ENCODE results near the gene LINGO3. TPM values are rescaled to one million over a fixed set of nuclear protein-coding genes. Genes with fewer than 3 reads are reported as not detected.

LINGO3 gene
- total RNA-seq, 1 donor from 2014 or later, result not detected

GRCh38 chr19:2307518-2308012, 389 bp downstream of the LINGO3 start:
- no peak for DNase-seq (ENCODE audit: low spot score)

GRCh38 chr19:2306971-2307370, 983 bp downstream of the LINGO3 start:
- DNase-seq (ENCODE audit: low spot score), result no peak

DNA sequence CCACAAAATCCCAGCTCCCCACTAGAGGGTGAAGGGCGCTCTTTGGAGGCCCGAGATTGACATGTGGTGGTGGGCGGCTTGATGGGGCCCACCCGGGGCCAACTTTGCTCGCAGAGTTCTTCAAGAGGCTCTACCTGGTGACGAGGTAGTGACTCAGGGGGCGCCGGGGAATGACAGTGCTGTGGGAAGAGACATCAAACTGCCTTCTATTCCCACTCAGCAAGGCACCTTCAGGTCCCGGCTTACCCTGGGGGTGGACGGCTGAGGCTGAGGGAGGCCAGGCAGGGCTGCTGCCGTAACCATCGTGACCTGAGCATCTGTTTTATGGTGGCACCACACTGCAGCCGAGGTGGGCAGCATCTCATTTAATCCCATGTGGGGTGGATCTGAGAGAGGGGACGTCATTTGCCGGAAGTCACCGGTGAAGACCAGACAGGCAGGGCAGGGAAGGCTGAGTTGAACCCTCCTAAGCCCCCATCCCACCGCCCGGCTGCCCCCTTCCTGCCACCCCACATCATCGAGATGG, 1.6 kb downstream of the LINGO3 start:
- no peak for DNase-seq (ENCODE audit: low spot score)

DNA sequence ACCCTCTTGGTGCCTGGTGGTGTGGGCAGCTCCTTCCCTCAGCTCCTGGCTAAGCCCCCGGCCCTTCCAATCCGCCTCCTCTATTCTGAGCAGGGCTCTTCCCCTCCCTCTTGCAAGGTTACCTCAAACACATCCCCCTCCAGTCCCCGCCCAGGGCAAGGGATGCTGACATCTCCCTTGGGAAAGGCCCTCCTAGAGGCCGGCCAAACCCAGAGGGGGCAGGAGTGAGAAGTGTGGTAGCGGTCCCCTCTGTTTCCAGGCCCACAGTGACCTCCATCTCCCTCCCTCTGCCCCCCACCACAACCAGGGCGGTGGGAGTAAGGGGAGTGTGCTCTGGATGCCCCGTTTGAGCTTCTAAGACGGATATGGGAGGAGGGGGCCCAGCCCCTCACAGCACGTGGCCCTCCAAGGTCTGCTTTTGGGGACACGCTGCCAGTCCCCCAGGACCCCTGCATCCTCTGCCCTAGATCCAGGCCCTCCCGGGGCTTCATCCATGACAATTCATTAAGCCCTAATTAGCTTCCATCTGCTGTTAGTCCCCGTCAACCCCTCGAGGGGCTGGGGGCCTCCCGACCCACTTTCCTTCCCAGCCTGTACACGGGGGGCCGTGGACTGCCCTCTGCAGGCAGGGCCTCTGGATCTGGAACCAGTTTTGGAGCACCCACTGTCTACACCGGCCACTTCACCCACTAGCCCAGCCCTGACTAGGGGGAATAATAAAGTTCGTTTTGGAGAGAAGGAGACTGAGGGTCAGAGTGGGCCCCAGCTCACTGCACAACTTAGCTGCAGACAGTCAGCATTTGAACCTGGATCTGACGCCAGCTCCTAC, 2.3 kb downstream of the LINGO3 start:
- DNase-seq (ENCODE audit: low spot score), result no peak

DNA sequence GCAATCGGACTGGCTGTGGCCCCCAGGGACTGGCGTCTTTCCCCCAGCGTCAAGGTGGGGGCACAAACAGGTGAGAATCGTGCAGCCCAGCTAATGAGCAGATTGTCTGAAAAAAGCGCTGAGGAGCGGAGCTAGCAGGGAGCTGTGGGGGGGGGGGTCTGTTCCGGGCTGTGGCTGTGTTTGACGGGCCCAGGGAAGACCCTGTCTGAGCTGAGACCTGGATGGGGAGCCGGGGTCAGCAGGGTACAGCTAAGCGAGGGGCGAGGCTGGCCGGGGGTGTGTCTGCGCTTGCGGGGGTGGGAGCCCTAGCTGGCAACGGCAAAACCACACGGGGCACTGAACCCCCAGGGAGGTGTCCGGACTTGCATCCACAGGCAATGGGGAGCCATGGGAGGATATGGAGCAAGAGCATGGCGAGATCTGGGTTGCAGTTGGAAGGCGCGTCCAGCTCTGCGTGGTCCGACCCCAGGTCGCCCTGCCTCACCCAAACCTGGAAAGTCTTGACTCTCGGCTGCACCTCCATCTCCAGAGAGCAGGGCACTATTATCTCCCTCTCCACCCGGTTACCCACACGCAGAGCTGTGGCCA, 4.6 kb downstream of the LINGO3 start:
- no peak for DNase-seq (ENCODE audit: low spot score)

DNA sequence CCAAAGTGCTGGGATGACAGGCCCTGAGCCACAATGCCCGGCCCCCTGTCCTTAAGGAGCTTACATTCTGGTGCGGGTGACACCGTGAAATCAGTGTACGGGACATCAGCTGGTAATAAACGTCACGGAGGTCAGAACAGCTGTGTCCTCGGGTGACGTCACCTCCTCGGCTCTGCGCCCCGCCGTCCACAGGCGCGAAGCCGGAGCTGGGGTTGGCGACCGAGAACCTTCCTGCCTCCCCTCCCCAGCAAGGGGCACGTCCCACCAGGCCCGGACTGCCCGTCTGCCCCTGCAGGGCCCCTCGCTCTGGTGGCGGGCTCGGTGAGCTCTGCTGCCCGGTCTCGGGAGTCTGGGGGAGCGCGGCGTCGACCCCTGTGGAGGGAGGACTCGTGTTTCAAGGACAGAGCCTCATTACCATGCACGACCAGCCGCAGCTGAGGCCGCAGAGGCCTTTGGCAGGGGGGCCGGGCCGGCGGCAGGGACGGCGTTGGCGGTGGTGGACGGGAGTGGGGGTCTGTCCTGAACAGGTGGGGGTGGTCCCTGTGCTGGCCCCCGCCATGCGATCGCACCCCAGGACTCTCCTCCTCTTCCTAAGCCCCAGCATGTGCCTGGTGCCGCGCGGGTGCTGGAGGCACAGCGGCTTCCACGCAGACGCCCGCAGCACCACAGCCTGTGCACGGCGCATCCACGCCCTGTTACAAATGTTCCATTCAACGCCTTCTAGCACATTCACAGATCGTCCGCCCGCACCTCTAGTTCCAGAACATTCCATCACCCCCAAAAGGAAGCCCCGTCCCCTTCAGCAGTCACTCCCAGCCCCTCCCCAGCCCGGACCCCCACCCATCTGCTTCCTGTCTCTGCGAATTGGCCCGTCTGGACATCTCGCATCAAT, 5.4 kb downstream of the LINGO3 start:
- DNase-seq (ENCODE audit: low spot score), result no peak

DNA sequence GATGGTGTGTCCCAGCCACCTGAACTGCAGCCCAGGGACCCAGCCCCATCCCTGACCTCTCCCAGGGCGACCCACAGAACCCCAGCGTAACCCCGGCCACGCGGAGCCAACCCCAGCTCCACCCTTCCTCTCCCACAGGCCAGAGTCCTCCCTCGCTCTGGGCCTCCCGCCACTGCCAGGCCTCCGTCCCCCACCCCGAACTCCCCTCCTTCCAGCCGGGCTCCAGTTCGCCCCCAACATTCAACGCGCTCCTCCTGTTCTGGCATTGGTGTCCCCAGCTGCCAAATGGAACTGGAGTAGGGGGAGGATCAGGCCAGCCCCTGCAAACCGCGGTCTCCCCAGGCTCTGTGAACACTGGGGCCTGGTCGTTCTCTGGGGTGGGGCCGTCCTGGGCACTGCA, 7.4 kb downstream of the LINGO3 start:
- no peak for DNase-seq (ENCODE audit: low spot score)

- DNase-seq (ENCODE audit: low spot score), result no peak
Measured at GRCh38 chr19:2296141-2296540, 11.8 kb downstream of the LINGO3 start.

- DNase-seq (ENCODE audit: low spot score), result peak; percentile 70
Measured at GRCh38 chr19:2294687-2295335, 13.1 kb downstream of the LINGO3 start.

DNA sequence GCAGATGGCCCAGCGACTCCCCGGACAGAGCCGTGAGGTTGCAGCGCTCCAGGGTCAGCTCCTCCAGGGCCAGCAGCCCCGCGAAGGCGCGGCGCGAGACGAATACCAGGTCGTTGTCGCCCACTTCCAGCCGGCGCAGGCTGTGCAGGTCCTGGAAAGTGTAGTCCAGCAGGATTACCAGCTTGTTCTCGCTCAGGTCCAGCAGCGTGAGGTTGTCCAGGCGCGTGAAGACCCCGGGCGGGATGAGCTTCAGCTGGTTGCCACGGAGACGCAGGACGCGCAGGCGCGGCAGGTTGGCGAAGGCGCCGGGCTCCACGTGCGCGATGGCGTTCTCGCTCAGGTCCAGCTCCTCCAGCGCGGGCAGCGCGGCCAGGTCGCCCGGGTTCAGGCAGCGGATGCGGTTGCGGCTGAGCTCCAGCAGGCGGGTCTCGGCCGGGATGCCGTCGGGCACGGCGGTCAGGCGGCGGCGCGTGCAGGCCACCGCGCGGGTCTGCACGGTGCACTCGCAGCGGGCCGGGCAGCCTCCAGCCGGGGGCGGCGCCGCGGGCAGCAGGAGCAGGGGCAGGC, 16.7 kb downstream of the LINGO3 start:
- DNase-seq (ENCODE audit: low spot score), result no peak

DNA sequence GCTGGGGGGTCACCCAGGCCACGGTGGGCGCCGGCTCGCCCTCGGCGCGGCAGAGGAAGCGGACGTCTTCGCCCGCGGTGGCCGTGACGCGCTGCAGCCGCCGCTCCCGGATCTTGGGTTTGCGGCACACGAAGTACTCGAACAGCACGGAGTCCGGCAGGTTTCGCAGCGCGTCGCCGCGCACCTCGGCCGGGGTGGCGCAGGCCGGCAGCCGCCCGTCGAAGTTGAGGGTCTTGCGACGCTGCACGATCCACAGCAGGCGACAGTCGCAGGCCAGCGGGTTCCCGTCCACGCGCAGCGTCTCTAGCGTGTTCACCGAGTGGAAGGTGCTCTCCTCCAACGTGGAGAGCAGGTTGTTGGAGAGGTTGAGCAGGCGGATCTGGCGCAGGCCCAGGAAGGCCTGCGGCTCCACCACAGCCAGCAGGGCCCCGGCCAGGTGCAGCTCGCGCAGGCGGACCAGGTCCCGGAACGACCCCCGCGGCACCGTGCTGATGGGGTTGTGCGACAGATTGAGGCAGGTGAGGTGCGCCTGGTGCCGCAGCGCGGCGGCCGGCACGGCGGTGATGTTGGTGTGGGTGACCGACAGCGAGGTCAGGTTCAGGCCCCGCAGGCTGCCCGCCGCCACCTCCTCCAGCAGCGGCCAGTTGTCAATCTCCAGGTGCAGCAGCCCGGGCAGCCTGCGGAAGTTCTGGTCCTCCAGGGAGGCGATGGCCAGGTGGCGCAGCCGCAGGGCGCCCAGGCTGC, 17.3 kb downstream of the LINGO3 start:
- DNase-seq (ENCODE audit: low spot score), result no peak

DNA sequence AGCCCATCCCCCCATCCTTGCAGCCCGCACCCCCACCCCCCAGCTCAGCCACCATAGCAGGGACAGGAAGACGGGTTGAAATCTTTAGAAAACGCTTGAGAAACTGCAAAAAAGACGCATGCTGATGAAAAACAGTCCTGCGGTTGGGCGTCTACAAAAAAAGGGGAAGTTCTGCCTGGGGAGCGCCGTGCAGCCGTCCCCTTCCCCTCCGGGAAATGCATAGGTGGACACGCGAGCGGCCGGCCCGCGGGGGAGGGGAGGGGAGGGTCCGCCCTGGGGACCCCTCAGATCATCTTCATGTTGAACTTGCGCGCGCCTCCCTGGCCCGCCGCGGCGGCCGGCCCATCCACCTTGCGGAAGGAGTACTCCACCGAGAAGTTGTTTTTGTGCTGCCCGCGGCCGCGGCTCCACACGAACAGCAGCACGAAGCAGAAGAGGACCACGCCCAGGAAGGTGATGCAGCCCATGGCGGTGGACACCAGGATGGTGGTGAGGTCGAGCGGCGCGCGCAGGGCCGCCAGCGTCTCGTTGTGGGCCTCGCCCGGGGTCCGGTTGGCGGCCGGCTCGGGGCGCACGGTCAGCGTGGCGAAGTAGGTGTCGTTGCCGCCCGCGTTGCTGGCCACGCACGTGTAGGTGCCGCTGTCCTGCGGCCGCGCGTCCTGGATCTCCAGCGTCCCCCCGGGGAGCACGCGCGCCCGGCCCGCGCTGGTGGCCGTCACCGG, 18.1 kb downstream of the LINGO3 start:
- DNase-seq (ENCODE audit: low spot score), result no peak

GRCh38 chr19:2288818-2289713, 18.9 kb downstream of the LINGO3 start:
- no peak for DNase-seq (ENCODE audit: low spot score)

- no peak for DNase-seq (ENCODE audit: low spot score)
Measured at GRCh38 chr19:2288338-2288817, 19.6 kb downstream of the LINGO3 start.

DNA sequence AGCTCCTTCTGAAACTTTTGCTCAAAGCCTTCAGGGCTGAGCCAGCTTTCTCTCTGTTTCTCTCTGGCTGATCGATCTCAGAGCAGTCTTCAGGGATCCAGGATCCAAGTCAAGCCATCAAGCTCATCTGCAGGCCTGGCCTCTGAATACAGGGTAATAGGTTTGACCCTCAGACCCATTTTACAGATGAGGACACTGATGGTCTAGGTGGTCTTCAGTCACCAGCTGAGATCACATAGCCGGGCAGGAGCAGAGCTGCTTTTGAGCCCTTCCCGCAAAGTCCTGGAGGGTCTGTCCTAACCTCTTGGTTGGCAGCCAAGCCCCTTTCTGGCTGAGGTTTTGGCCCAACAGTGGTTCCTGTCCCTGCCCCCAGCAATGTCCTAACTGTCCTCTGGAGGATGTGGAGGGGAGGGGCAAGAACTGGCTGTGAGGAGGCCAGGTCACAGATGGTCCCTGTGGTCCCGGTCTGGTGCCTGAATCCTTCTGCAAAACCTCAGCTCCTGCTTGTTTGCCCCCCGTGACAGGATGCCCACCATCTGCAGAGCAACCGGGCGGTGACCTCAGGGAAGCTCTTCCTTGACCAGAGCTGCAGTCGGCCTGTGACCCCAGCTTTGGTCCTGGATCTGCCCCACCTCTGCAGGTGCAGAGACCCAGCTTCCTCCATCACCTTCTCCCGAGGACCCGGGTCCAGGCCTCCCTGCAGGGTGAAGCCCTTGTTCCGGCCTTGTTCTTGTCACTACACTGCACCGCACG, 20.2 kb downstream of the LINGO3 start:
- no peak for DNase-seq (ENCODE audit: low spot score)

GRCh38 chr19:2286402-2287140, 21.4 kb downstream of the LINGO3 start:
- no peak for DNase-seq (ENCODE audit: low spot score)

All from umbilical cord (tissue), 2 donors.